CD4-positive, alpha-beta T cell (primary cell): ENCODE results near the gene C1QTNF9B. TPM values are rescaled to one million over a fixed set of nuclear protein-coding genes. Genes with fewer than 3 reads are reported as not detected.

Experiments
- ATAC-seq: fragments of 200-7000 bp; cut with Tn5 transposase; one replicate; pipeline ENCODE4 v1.10.0; 2022; ENCODE audit warnings: mild to moderate bottlenecking; ENCODE audit not compliant: poor library complexity
- CTCF ChIA-PET: fragments of 350-600 bp; sonication (Branson Sonifier 250); formaldehyde crosslinking; loops from one replicate; lab custom pipeline; 2021; ENCODE audit warnings: antibody characterized with exemption, inconsistent platforms; lab: Charles Lee
- POLR2A ChIA-PET: fragments of 350-600 bp; sonication (Branson Sonifier 250); formaldehyde crosslinking; loops from one replicate; lab custom pipeline; 2021; ENCODE audit warnings: antibody characterized with exemption, inconsistent platforms; lab: Charles Lee
- DNase-seq, 14 experiments: peaks; one replicate each; pipeline ENCODE4 v3.0.0-alpha.2; 2013 to 2020; ENCODE audit warnings: mixed read lengths in 2 of 14
- H3K27ac ChIP-seq, 2 donors: one replicate each; pipeline versions ENCODE4 v1.5.1 to v1.7.0; 2013; ENCODE audit warnings: low read length in 2 of 2, low read depth in 1 of 2, mild to moderate bottlenecking in 1 of 2
- H3K27me3 ChIP-seq, 2 experiments: 1 replicate in 1 of 2; 2 replicates in 1 of 2; pipeline versions ENCODE4 v1.6.1 to v1.7.0; 2013; ENCODE audit warnings: low read length in 2 of 2, control low read depth in 1 of 2, mild to moderate bottlenecking in 1 of 2, moderate library complexity in 1 of 2; ENCODE audit not compliant: insufficient read depth in 2 of 2, control insufficient read depth in 1 of 2
- H3K36me3 ChIP-seq: one replicate; pipeline ENCODE4 v1.6.1; 2013; ENCODE audit warnings: low read length, control low read depth; ENCODE audit not compliant: insufficient read depth
- H3K4me1 ChIP-seq: one replicate; pipeline ENCODE4 v1.6.1; 2013; ENCODE audit warnings: low read length, control low read depth; ENCODE audit not compliant: insufficient read depth
- H3K4me3 ChIP-seq: one replicate; pipeline ENCODE4 v1.5.1; 2013; ENCODE audit warnings: mild to moderate bottlenecking, low read length, moderate library complexity
- H3K9me3 ChIP-seq, 2 experiments: 1 replicate in 1 of 2; 2 replicates in 1 of 2; pipeline versions ENCODE4 v1.6.1 to v1.7.0; 2013; ENCODE audit warnings: low read length in 2 of 2, mild to moderate bottlenecking in 2 of 2, control low read depth in 1 of 2, moderate library complexity in 1 of 2; ENCODE audit not compliant: control insufficient read depth in 1 of 2, insufficient read depth in 1 of 2
- H3K27ac Mint-ChIP-seq: one replicate; pipeline ENCODE4 v1.8.0; 2020; ENCODE audit warnings: mixed read lengths
- H3K27me3 Mint-ChIP-seq: one replicate; pipeline ENCODE4 v1.8.0; 2021; ENCODE audit warnings: mixed read lengths
- H3K36me3 Mint-ChIP-seq: one replicate; pipeline ENCODE4 v1.8.0; 2021; ENCODE audit warnings: low read depth, mixed read lengths
- H3K4me1 Mint-ChIP-seq: one replicate; pipeline ENCODE4 v1.8.0; 2021; ENCODE audit warnings: low read depth, mixed read lengths
- H3K4me3 Mint-ChIP-seq: one replicate; pipeline ENCODE4 v1.8.0; 2020; ENCODE audit warnings: mild to moderate bottlenecking, mixed read lengths
- H3K9me3 Mint-ChIP-seq: one replicate; pipeline ENCODE4 v1.8.0; 2020; ENCODE audit warnings: mixed read lengths
- intact Hi-C, 2 experiments: fragments of 100-400 bp; cut with DNase I in 1 of 2; cut with micrococcal nuclease in 1 of 2; formaldehyde crosslinking; loops; one replicate each; pipeline versions ENCODE4 v1.15.1 to v1.9.0; 2023 to 2025; cut with DNase I, micrococcal nuclease
- total RNA-seq, 174 experiments: library from RNA in 2 of 174; stranded (reverse) in 2 of 174; gene quantifications; one replicate each; pipeline ENCODE4 v1.2.3 and lab custom pipeline; 2021 to 2026
- TF ChIP-seq, protein P1 (sequence below): fragments of 200-600 bp; IDR thresholded peaks from one replicate; pipeline ENCODE4 v1.8.0; 2022; ENCODE audit warnings: antibody characterized with exemption, mild to moderate bottlenecking

C1QTNF9B gene
- total RNA-seq, 2 experiments from 2014 or later, result not detected

DNA sequence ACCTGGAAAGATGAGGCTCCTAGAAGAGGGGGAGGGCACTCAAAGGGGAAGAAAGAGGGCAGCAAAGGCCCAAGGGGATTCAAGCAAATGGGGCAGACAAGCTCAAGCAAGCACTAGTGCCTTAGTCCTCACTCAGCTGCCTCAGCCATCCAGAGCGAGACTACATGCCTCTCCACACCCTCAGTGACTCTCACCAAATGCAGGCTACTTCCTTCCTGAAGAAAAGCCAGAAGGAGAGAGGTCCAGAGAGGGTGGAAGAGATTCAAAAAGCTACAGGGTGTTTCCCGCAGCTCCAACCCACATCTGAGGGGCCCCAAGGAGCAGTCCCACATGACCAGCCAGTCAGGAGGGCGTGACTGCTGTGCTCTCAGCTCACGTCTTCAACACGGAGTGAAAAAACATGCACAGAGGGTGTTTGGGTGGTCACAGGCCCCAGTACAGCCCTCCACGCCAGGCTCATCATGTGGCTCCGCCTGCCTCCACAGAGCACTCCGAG is 48.6 kb downstream of the C1QTNF9B start:
- Mint-ChIP-seq H3K9me3 (no peaks in the 10 kb centered on the region), H3K4me3 (no peak overlapping the region), H3K27me3 (no peaks in the 10 kb centered on the region), H3K4me1 (peaks cover 8% of the 10 kb centered on the region), H3K36me3 (peaks cover 36% of the 10 kb centered on the region), H3K27ac (no peak overlapping the region)
- ChIA-PET POLR2A (no interaction called here), CTCF (no interaction called here)
- TF ChIP-seq, protein P1, sequence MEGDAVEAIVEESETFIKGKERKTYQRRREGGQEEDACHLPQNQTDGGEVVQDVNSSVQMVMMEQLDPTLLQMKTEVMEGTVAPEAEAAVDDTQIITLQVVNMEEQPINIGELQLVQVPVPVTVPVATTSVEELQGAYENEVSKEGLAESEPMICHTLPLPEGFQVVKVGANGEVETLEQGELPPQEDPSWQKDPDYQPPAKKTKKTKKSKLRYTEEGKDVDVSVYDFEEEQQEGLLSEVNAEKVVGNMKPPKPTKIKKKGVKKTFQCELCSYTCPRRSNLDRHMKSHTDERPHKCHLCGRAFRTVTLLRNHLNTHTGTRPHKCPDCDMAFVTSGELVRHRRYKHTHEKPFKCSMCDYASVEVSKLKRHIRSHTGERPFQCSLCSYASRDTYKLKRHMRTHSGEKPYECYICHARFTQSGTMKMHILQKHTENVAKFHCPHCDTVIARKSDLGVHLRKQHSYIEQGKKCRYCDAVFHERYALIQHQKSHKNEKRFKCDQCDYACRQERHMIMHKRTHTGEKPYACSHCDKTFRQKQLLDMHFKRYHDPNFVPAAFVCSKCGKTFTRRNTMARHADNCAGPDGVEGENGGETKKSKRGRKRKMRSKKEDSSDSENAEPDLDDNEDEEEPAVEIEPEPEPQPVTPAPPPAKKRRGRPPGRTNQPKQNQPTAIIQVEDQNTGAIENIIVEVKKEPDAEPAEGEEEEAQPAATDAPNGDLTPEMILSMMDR, result no peak
- Histone ChIP-seq H3K9me3 (no peaks in the 10 kb centered on the region), H3K4me3 (no peak overlapping the region), H3K27me3 (no peaks in the 10 kb centered on the region), H3K36me3 (peaks cover 8% of the 10 kb centered on the region), H3K4me1 (peaks cover 3% of the 10 kb centered on the region), H3K27ac (no peak overlapping the region)
- DNase-seq, result no peak
- intact Hi-C loops, result no loop called here
- ATAC-seq, result no peak

DNA sequence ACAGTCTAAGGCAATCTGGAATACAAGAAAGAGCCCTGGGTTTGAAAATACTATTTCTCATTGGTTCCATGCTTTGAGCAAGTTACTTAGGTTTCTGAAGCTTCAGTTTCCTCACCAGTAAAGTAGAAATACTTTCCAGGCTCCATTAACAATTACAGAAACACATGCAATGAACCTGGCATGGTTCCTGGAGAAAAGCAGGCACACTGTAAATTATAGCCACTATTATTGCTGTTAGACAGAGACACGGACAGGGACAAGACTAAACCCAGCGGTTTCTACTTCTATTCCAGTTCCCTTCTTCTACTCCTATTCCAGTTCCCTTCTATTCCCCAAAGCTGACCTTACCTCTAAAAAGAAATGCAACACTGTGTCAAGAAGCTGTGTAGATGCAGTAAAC is 49.3 kb downstream of the C1QTNF9B start:
- H3K27me3 Mint-ChIP-seq, result no peaks in the 10 kb centered on the region
- Histone ChIP-seq H3K4me3 (no peak overlapping the region), H3K36me3 (peaks cover 8% of the 10 kb centered on the region), H3K9me3 (no peaks in the 10 kb centered on the region), H3K27ac (no peak overlapping the region), H3K4me1 (peaks cover 3% of the 10 kb centered on the region), H3K27me3 (no peaks in the 10 kb centered on the region)
- intact Hi-C loops, result no loop called here
- TF ChIP-seq, protein P1, result no peak
- POLR2A ChIA-PET, result no interaction called here
- peaks cover 11% of the 10 kb centered on the region for H3K4me1 Mint-ChIP-seq
- no peak overlapping the region for H3K27ac Mint-ChIP-seq
- peaks cover 38% of the 10 kb centered on the region for H3K36me3 Mint-ChIP-seq
- no peaks in the 10 kb centered on the region for H3K9me3 Mint-ChIP-seq
- ATAC-seq, result no peak
- no peak overlapping the region for H3K4me3 Mint-ChIP-seq
- DNase-seq, result no peak
- CTCF ChIA-PET, result interaction anchor here (0.7 kb wide), 1 partner anchor 22 kb away, joined by 4 read pairs; no protein-coding TSS in a partner anchor

DNA sequence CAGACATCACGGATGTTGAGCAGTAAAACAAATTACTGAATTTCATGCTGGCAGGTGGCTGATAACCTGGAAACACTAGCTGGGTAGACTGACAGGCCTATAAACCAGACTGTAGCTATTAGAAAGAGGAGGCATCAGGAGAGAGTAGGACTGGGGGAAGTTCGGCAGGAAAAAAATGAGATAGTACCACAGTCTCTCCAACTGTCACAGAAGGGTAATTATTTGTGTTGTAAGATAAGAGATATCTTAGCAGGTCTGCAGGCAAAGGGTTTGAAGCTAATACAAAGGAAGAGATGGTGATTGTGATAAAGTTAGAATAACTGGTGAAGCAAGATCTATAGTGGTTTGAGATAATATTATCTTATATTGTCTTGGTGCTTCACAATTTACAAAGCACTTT is 49.8 kb downstream of the C1QTNF9B start:
- peaks cover 11% of the 10 kb centered on the region for H3K4me1 Mint-ChIP-seq
- H3K36me3 ChIP-seq, result peaks cover 9% of the 10 kb centered on the region
- no peak overlapping the region for H3K4me3 ChIP-seq
- H3K27ac Mint-ChIP-seq, result no peak overlapping the region
- intact Hi-C loops, result no loop called here
- peaks cover 36% of the 10 kb centered on the region for H3K36me3 Mint-ChIP-seq
- ATAC-seq (no peak), DNase-seq (no peak)
- no peaks in the 10 kb centered on the region for H3K9me3 Mint-ChIP-seq
- peaks cover 3% of the 10 kb centered on the region for H3K4me1 ChIP-seq
- H3K27me3 ChIP-seq, result no peaks in the 10 kb centered on the region
- ChIA-PET POLR2A (no interaction called here), CTCF (interaction anchor here (0.7 kb wide), 1 partner anchor 22 kb away, joined by 4 read pairs; no protein-coding TSS in a partner anchor)
- no peaks in the 10 kb centered on the region for H3K27me3 Mint-ChIP-seq
- no peaks in the 10 kb centered on the region for H3K9me3 ChIP-seq
- no peak overlapping the region for H3K4me3 Mint-ChIP-seq
- TF ChIP-seq, protein P1, result no peak
- H3K27ac ChIP-seq, result no peak overlapping the region
